GM23338 (cell line): ENCODE measurements around the gene PHF1. TPM values are rescaled to one million over a fixed set of nuclear protein-coding genes. Genes with fewer than 3 reads are reported as not detected.

Experiments used
- ATAC-seq: fragments of 200-7000 bp; cut with Tn5 transposase; 3 replicates; pipeline ENCODE4 v1.9.1; 2020
- DNase-seq: peaks from one replicate; pipeline ENCODE4 v3.0.0-alpha.2; 2015; ENCODE audit warnings: low spot score
- H2AFZ ChIP-seq: fragments of 200-600 bp; sonication (generic); 2 replicates; pipeline ENCODE4 v1.8.0; 2016; ENCODE audit warnings: antibody characterized with exemption, mild to moderate bottlenecking, moderate library complexity
- H3F3A ChIP-seq: fragments of 200-600 bp; sonication (generic); replicated peaks from 2 replicates; pipeline ENCODE4 v1.8.0; 2017; ENCODE audit warnings: antibody characterized with exemption, mixed run types, low read depth
- H3K27ac ChIP-seq: fragments of 200-600 bp; sonication (generic); 2 replicates; pipeline ENCODE4 v1.6.1; 2016; ENCODE audit warnings: low read depth
- H3K27me3 ChIP-seq: fragments of 200-600 bp; sonication (generic); 2 replicates; pipeline ENCODE4 v1.8.0; 2016; ENCODE audit warnings: mild to moderate bottlenecking, mixed run types, moderate library complexity; ENCODE audit not compliant: insufficient read depth
- H3K36me3 ChIP-seq: fragments of 200-600 bp; sonication (generic); 2 replicates; pipeline ENCODE4 v1.8.0; 2016; ENCODE audit warnings: mild to moderate bottlenecking; ENCODE audit not compliant: insufficient read depth
- H3K4me1 ChIP-seq: fragments of 200-600 bp; sonication (generic); 2 replicates; pipeline ENCODE4 v1.8.0; 2016; ENCODE audit warnings: mild to moderate bottlenecking, moderate library complexity; ENCODE audit not compliant: insufficient read depth
- H3K4me2 ChIP-seq: fragments of 200-600 bp; sonication (generic); 2 replicates; pipeline ENCODE4 v1.7.1; 2017; ENCODE audit warnings: mixed run types
- H3K4me3 ChIP-seq: fragments of 200-600 bp; sonication (generic); 2 replicates; pipeline ENCODE4 v1.6.1; 2016; ENCODE audit warnings: mixed run types
- H3K79me2 ChIP-seq: fragments of 200-600 bp; sonication (generic); replicated peaks from 2 replicates; pipeline ENCODE4 v1.8.0; 2017; ENCODE audit warnings: mild to moderate bottlenecking; ENCODE audit not compliant: insufficient read depth
- H3K9me2 ChIP-seq: fragments of 200-600 bp; sonication (generic); 2 replicates; pipeline ENCODE4 v1.8.0; 2017; ENCODE audit not compliant: insufficient read depth
- H4K20me1 ChIP-seq: fragments of 200-600 bp; sonication (generic); replicated peaks from 2 replicates; pipeline ENCODE4 v1.8.0; 2017; ENCODE audit warnings: mild to moderate bottlenecking; ENCODE audit not compliant: insufficient read depth
- H3K27ac Mint-ChIP-seq: 2 replicates; pipeline ENCODE4 v1.8.0; 2020; ENCODE audit warnings: inconsistent platforms, mild to moderate bottlenecking, moderate library complexity, mixed read lengths
- H3K27me3 Mint-ChIP-seq: 3 replicates; pipeline ENCODE4 v1.8.0; 2022; ENCODE audit warnings: low read depth, mild to moderate bottlenecking, moderate library complexity, mixed read lengths, inconsistent platforms; ENCODE audit not compliant: insufficient read depth, poor library complexity
- H3K36me3 Mint-ChIP-seq: 3 replicates; pipeline ENCODE4 v1.8.0; 2021; ENCODE audit warnings: low read depth, mild to moderate bottlenecking, inconsistent platforms, moderate library complexity, mixed read lengths
- H3K4me1 Mint-ChIP-seq: 3 replicates; pipeline ENCODE4 v1.8.0; 2020; ENCODE audit warnings: mild to moderate bottlenecking, inconsistent platforms, mixed read lengths
- H3K4me3 Mint-ChIP-seq: 3 replicates; pipeline ENCODE4 v1.8.0; 2021; ENCODE audit warnings: moderate library complexity, mild to moderate bottlenecking, inconsistent platforms, mixed read lengths
- H3K9me3 Mint-ChIP-seq: 3 replicates; pipeline ENCODE4 v1.8.0; 2020; ENCODE audit warnings: moderate library complexity, mild to moderate bottlenecking, inconsistent platforms, mixed read lengths
- CREB1 ChIP-seq: fragments of 250-450 bp; sonication (Bioruptor Pico); IDR thresholded peaks from 2 replicates; pipeline ENCODE4 v1.5.0; 2020; ENCODE audit warnings: low read depth, mild to moderate bottlenecking, moderate library complexity
- ETS1 ChIP-seq: IDR thresholded peaks from 2 replicates; pipeline ENCODE4 v1.6.1; 2016; ENCODE audit warnings: antibody characterized with exemption
- EZH2 ChIP-seq: fragments of 200-600 bp; sonication (generic); IDR thresholded peaks from one replicate; pipeline ENCODE4 v1.8.0; 2017; ENCODE audit warnings: antibody characterized with exemption, mild to moderate bottlenecking, low read depth; ENCODE audit not compliant: unreplicated experiment
- EZH2phosphoT487 ChIP-seq: fragments of 200-600 bp; sonication (generic); IDR thresholded peaks from one replicate; pipeline ENCODE4 v1.8.1; 2018; ENCODE audit warnings: antibody characterized with exemption; ENCODE audit not compliant: unreplicated experiment
- JUNB ChIP-seq: IDR thresholded peaks from one replicate; pipeline ENCODE4 v1.6.1; 2016; ENCODE audit warnings: antibody characterized with exemption; ENCODE audit not compliant: unreplicated experiment
- POLR2AphosphoS5 ChIP-seq: IDR thresholded peaks from 2 replicates; pipeline ENCODE4 v1.6.1; 2016; ENCODE audit warnings: antibody characterized with exemption, low read depth
- STAT1 ChIP-seq: IDR thresholded peaks from one replicate; pipeline ENCODE4 v1.6.1; 2016; ENCODE audit warnings: antibody characterized with exemption; ENCODE audit not compliant: unreplicated experiment
- ZNF331 ChIP-seq: fragments of 250-450 bp; sonication (Bioruptor Pico); IDR thresholded peaks from 2 replicates; pipeline ENCODE4 v1.5.0; 2020; ENCODE audit warnings: low read depth, mild to moderate bottlenecking, moderate library complexity
- polyA plus RNA-seq: library from polyadenylated mRNA; unstranded; fragments of >200 nt; fragmentation: Nextera tagmentation; extraction: Ambion mirVana; gene quantifications from 2 replicates; pipeline ENCODE4 v1.2.1, GENCODE V29; 2016
- total RNA-seq: library from RNA; depleted of rRNA; stranded (reverse); fragments of >200 nt; shearing (Covaris generic); gene quantifications from 2 replicates; pipeline ENCODE4 v1.2.3, GENCODE V29; 2014
- TF ChIP-seq, protein P1 (sequence below): IDR thresholded peaks from one replicate; pipeline ENCODE4 v1.6.1; 2018; ENCODE audit warnings: antibody characterized with exemption; ENCODE audit not compliant: unreplicated experiment
- TF ChIP-seq, protein P2 (sequence below), 2 experiments: fragments of 200-600 bp in 1 of 2; sonication (generic) in 1 of 2; conservative IDR thresholded peaks; 2 replicates each; pipeline versions ENCODE4 v1.5.1 to v1.6.1; 2016 to 2017; ENCODE audit warnings: antibody characterized with exemption in 2 of 2, low read depth in 2 of 2, mild to moderate bottlenecking in 2 of 2, moderate library complexity in 1 of 2

Gene PHF1
- total and polyA plus RNA-seq, 2 experiments from 2014 or later, result 29.4 to 46.7 TPM

DNA sequence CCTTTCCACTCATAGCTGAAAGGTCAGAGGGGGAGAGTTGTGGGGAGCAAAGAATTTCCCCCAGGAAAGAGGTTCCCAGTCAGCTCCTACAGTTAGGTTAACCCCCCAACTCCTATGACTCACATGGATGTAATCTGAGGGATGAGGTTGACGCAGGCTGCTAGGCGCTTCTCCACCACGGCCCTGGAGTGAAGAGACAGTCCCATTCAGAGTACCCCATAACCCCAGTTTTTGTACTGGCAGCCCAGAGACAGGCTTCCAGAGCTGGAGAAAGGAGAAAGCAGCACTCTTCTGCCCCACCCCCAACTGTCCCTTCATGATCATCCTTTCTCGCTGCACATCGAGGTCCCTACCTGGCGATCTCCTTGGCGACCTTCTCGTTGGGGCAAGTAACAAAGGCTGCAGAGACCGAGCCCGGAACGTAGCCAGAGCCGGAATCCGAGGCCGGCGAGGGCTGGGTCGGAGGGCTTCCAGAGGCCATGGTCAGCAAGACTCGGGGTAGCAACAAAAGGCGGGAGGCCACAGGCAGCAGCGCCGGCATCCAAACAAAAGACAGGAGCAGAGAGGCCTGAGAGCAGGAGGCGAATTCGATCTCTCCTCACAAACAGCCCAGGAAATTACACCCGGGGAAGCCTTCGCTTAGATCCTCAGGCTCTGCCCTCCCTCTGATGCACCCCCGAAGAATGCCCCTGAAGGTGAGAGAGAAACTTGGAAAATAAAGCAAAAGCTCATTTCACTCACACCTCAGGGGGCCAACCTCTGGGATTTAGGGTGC is 6.5 kb downstream of the PHF1 start:
- DNase-seq (peak; percentile 26), ATAC-seq (no peak)
- no peaks in the 10 kb centered on the region for H3K9me2 ChIP-seq
- peaks cover 24% of the 10 kb centered on the region for H3F3A ChIP-seq
- H3K27me3 Mint-ChIP-seq, result peaks cover 27% of the 10 kb centered on the region
- peak overlapping the region; percentile 91 for H3K27ac ChIP-seq
- H3K4me1 Mint-ChIP-seq, result peaks cover 65% of the 10 kb centered on the region
- H3K4me2 ChIP-seq, result peak overlapping the region; percentile 99
- no peak for TF ChIP-seq JUNB
- no peak for TF ChIP-seq POLR2AphosphoS5
- TF ChIP-seq STAT1, result no peak
- TF ChIP-seq, protein P1, sequence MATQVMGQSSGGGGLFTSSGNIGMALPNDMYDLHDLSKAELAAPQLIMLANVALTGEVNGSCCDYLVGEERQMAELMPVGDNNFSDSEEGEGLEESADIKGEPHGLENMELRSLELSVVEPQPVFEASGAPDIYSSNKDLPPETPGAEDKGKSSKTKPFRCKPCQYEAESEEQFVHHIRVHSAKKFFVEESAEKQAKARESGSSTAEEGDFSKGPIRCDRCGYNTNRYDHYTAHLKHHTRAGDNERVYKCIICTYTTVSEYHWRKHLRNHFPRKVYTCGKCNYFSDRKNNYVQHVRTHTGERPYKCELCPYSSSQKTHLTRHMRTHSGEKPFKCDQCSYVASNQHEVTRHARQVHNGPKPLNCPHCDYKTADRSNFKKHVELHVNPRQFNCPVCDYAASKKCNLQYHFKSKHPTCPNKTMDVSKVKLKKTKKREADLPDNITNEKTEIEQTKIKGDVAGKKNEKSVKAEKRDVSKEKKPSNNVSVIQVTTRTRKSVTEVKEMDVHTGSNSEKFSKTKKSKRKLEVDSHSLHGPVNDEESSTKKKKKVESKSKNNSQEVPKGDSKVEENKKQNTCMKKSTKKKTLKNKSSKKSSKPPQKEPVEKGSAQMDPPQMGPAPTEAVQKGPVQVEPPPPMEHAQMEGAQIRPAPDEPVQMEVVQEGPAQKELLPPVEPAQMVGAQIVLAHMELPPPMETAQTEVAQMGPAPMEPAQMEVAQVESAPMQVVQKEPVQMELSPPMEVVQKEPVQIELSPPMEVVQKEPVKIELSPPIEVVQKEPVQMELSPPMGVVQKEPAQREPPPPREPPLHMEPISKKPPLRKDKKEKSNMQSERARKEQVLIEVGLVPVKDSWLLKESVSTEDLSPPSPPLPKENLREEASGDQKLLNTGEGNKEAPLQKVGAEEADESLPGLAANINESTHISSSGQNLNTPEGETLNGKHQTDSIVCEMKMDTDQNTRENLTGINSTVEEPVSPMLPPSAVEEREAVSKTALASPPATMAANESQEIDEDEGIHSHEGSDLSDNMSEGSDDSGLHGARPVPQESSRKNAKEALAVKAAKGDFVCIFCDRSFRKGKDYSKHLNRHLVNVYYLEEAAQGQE, result no peak
- TF ChIP-seq CREB1 (CRISPR knock-in tag), result no peak
- TF ChIP-seq, protein P2, sequence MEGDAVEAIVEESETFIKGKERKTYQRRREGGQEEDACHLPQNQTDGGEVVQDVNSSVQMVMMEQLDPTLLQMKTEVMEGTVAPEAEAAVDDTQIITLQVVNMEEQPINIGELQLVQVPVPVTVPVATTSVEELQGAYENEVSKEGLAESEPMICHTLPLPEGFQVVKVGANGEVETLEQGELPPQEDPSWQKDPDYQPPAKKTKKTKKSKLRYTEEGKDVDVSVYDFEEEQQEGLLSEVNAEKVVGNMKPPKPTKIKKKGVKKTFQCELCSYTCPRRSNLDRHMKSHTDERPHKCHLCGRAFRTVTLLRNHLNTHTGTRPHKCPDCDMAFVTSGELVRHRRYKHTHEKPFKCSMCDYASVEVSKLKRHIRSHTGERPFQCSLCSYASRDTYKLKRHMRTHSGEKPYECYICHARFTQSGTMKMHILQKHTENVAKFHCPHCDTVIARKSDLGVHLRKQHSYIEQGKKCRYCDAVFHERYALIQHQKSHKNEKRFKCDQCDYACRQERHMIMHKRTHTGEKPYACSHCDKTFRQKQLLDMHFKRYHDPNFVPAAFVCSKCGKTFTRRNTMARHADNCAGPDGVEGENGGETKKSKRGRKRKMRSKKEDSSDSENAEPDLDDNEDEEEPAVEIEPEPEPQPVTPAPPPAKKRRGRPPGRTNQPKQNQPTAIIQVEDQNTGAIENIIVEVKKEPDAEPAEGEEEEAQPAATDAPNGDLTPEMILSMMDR (conservative IDR thresholded peaks at IDR 0.05; ENCODE audit: low read depth in 2 of 2), result no peak
- TF ChIP-seq ZNF331 (CRISPR knock-in tag), result no peak
- no peaks in the 10 kb centered on the region for H3K9me3 Mint-ChIP-seq
- peaks cover 40% of the 10 kb centered on the region for H3K4me1 ChIP-seq
- H3K4me3 ChIP-seq, result peak overlapping the region; percentile 98
- peak overlapping the region; percentile 99 for H3K4me3 Mint-ChIP-seq
- H2AFZ ChIP-seq, result peak overlapping the region; percentile 2; the same call in 1 of the 2 replicates
- H3K27ac Mint-ChIP-seq, result peak overlapping the region; percentile 96
- H3K36me3 Mint-ChIP-seq, result peaks cover 53% of the 10 kb centered on the region
- H3K36me3 ChIP-seq, result peaks cover 12% of the 10 kb centered on the region; the same call in 1 of the 2 replicates
- peaks cover 53% of the 10 kb centered on the region for H3K79me2 ChIP-seq
- H3K27me3 ChIP-seq, result no peaks in the 10 kb centered on the region
- peaks cover 20% of the 10 kb centered on the region for H4K20me1 ChIP-seq

- Histone ChIP-seq H3K9me2 (no peaks in the 10 kb centered on the region), H3K4me1 (peaks cover 40% of the 10 kb centered on the region), H3K27me3 (no peaks in the 10 kb centered on the region), H3K79me2 (peaks cover 57% of the 10 kb centered on the region), H2AFZ (peak within 1 kb of the TSS; percentile 2; the same call in 1 of the 2 replicates), H3K27ac (peak within 1 kb of the TSS; percentile 98), H3K4me2 (peak within 1 kb of the TSS; percentile 99), H3K36me3 (peaks cover 9% of the 10 kb centered on the region; the same call in 1 of the 2 replicates), H3F3A (peaks cover 19% of the 10 kb centered on the region), H3K4me3 (peak within 1 kb of the TSS; percentile 98), H4K20me1 (peaks cover 20% of the 10 kb centered on the region)
- Mint-ChIP-seq H3K9me3 (no peaks in the 10 kb centered on the region), H3K27ac (peak within 1 kb of the TSS; percentile 98), H3K36me3 (peaks cover 52% of the 10 kb centered on the region), H3K4me3 (peak within 1 kb of the TSS; percentile 99), H3K4me1 (peaks cover 69% of the 10 kb centered on the region), H3K27me3 (peaks cover 27% of the 10 kb centered on the region)
- peak; percentile 99 for DNase-seq
- ATAC-seq, result peak; percentile 83
- TF ChIP-seq, protein P2 (conservative IDR thresholded peaks at IDR 0.05; ENCODE audit: low read depth in 2 of 2), result peak; percentile 53 to 66
- TF ChIP-seq CREB1 (CRISPR knock-in tag), result peak; percentile 66
- no peak for TF ChIP-seq ZNF331 (CRISPR knock-in tag)
- no peak for TF ChIP-seq EZH2phosphoT487
- TF ChIP-seq ETS1, result 0 out of 2 replicates have a peak, but pooled peaks have one; percentile 57
- no peak for TF ChIP-seq EZH2
- no peak for TF ChIP-seq STAT1
Measured at GRCh38 chr6:33417903-33418689, 7.3 kb downstream of the PHF1 start, which contains the start of gene CUTA. Gene CUTA, minus strand, starts transcription at chr6:33418107. Its CDS starts 107 bp downstream, at chr6:33418000.
